ENCODE measurements around the gene LHX5. TPM values are rescaled to one million over a fixed set of nuclear protein-coding genes. Genes with fewer than 3 reads are reported as not detected.

The LHX5 gene
- total RNA-seq, 5 donors from 2014 or later (not counting 1 experiment from before 2014, with no cell fraction given), result not detected

DNA sequence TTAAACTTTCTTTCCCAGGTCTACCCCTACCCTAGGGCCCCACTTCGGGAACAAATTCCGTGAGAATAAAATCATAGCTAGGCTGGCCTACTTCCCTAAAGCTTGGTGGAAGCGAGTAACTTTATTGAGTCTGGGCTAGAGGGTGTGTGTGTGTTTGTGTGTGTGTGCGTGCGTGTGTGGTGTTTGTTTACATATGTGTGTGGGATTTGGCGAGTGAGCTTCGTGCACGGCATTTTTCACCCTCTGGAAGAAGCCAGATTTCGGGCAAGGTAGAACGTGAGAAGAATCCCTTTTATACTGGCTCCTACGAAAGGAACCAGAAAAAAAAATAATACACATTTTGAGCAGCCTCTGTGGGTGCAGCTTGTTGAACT is 7.5 kb upstream of the LHX5 start:
- ATAC-seq (replicated peaks in 1 of 4), result no peak
- no peaks in the 10 kb centered on the region for H3K9me3 ChIP-seq
- no peak overlapping the region for H3K4me3 ChIP-seq (ENCODE audit: control insufficient read depth in 1 of 2, extremely low read depth in 1 of 2, low read length in 1 of 2)
- peaks cover 10 to 66% of the 10 kb centered on the region in 2 experiments for H3K27me3 ChIP-seq (replicated peaks in 1 of 2; ENCODE audit: control insufficient read depth in 2 of 2, extremely low read depth in 1 of 2, insufficient read depth in 2 of 2, low read length in 1 of 2)
- H3K36me3 ChIP-seq (ENCODE audit: control insufficient read depth in 2 of 2, extremely low read depth in 1 of 2, insufficient read depth in 1 of 2, low read length in 1 of 2), result no peaks in the 10 kb centered on the region
- peaks cover 0 to 12% of the 10 kb centered on the region in 2 experiments for H3K4me1 ChIP-seq (ENCODE audit: control insufficient read depth in 1 of 2, extremely low read depth in 1 of 2, insufficient read depth in 2 of 2, low read length in 2 of 2)
- Mint-ChIP-seq H3K4me1 (peaks cover 15 to 21% (median 20%) of the 10 kb centered on the region in 3 donors), H3K27ac (no peak overlapping the region), H3K9me3 (peaks cover 0 to 11% (median 0%) of the 10 kb centered on the region in 3 donors), H3K27me3 (peaks cover 73 to 86% of the 10 kb centered on the region in 2 donors), H3K36me3 (no peaks in the 10 kb centered on the region), H3K4me3 (peak overlapping the region in 1 of 3 donors; percentile 24)
- DNase-seq, result no peak
- WGBS (ENCODE audit: insufficient coverage), result no CpG with 5 or more reads among the region's 11 CpGs
- POLR2A ChIA-PET, result no interaction called here
- H3K27ac ChIP-seq (ENCODE audit: low read length), result no peak overlapping the region
- CTCF ChIA-PET, result no interaction called here

DNA sequence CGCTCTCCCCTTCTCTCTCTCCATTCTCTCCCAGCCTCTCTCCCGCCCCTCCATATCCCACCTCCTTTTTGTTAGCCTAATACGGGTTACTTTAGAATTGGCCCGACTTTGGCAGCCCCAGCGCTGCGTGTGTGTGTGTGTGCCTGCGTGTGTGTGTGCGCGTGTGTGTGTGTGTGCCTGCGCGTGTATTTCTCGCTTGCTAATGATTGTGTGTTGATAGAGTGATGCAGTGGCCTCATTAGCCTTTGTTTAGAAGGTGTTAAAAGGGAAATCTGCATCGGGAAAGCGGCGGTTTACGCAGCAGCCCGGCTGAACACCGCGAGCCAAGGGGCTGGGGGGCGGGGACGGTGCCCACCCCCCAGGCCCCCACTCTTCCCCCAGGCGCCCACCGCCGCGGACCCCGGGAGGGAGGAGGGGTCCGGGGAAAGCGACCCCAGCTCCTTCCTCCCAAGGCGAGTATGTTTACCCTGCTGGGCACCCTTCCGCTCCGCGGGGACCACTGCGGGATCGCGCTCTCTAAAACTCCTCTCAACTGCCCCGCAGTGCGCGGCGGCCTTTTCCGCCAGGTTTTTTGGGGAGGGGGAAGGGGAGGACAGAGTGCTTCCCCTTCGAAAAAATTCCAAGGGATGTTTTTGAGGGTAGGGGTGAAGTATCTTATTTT is 6.8 kb upstream of the LHX5 start:
- CTCF ChIA-PET, result no interaction called here
- DNase-seq (no peak), ATAC-seq (replicated peaks in 1 of 4) (no peak)
- peaks cover 0 to 12% of the 10 kb centered on the region in 2 experiments for H3K4me1 ChIP-seq (ENCODE audit: control insufficient read depth in 1 of 2, extremely low read depth in 1 of 2, insufficient read depth in 2 of 2, low read length in 2 of 2)
- POLR2A ChIA-PET, result no interaction called here
- H3K36me3 ChIP-seq (ENCODE audit: control insufficient read depth in 2 of 2, extremely low read depth in 1 of 2, insufficient read depth in 1 of 2, low read length in 1 of 2), result no peaks in the 10 kb centered on the region
- peaks cover 16 to 71% of the 10 kb centered on the region in 2 experiments for H3K27me3 ChIP-seq (replicated peaks in 1 of 2; ENCODE audit: control insufficient read depth in 2 of 2, extremely low read depth in 1 of 2, insufficient read depth in 2 of 2, low read length in 1 of 2)
- Mint-ChIP-seq H3K9me3 (peaks cover 0 to 11% (median 0%) of the 10 kb centered on the region in 3 donors), H3K27me3 (peaks cover 71 to 86% of the 10 kb centered on the region in 2 donors), H3K36me3 (no peaks in the 10 kb centered on the region), H3K27ac (no peak overlapping the region), H3K4me1 (peaks cover 18 to 27% (median 21%) of the 10 kb centered on the region in 3 donors), H3K4me3 (no peak overlapping the region)
- H3K4me3 ChIP-seq (ENCODE audit: control insufficient read depth in 1 of 2, extremely low read depth in 1 of 2, low read length in 1 of 2), result no peak overlapping the region
- no peak overlapping the region for H3K27ac ChIP-seq (ENCODE audit: low read length)
- H3K9me3 ChIP-seq, result no peaks in the 10 kb centered on the region
- whole genome bisulfite sequencing (ENCODE audit: insufficient coverage), result 21% methylated on average over 7 of the region's 41 CpGs

DNA sequence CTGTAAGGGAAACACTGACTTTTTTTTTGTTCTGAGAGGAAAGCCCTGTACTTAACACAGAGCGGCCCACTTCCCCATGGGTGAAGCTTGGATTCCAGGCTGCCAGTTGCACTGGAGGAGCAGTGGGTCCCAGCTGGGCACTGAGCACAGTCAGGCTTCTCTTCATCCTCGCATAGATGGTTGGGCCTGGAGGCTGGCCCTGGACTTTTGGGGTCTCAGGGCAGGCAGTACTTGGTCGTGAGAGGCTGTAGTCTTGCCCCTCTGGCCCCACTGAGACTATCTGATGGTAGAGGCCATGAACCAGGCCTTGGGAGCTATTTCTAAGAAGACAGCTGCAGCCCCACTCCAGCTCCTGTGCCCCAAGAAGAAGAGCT is 6.2 kb upstream of the LHX5 start:
- Histone ChIP-seq H3K4me3 (ENCODE audit: control insufficient read depth in 1 of 2, extremely low read depth in 1 of 2, low read length in 1 of 2) (no peak overlapping the region), H3K27ac (ENCODE audit: low read length) (no peak overlapping the region), H3K27me3 (replicated peaks in 1 of 2; ENCODE audit: control insufficient read depth in 2 of 2, extremely low read depth in 1 of 2, insufficient read depth in 2 of 2, low read length in 1 of 2) (peaks cover 22 to 75% of the 10 kb centered on the region in 2 experiments), H3K4me1 (ENCODE audit: control insufficient read depth in 1 of 2, extremely low read depth in 1 of 2, insufficient read depth in 2 of 2, low read length in 2 of 2) (peaks cover 0 to 12% of the 10 kb centered on the region in 2 experiments), H3K36me3 (ENCODE audit: control insufficient read depth in 2 of 2, extremely low read depth in 1 of 2, insufficient read depth in 1 of 2, low read length in 1 of 2) (no peaks in the 10 kb centered on the region), H3K9me3 (no peaks in the 10 kb centered on the region)
- peaks cover 0 to 5% (median 0%) of the 10 kb centered on the region in 3 donors for H3K9me3 Mint-ChIP-seq
- no peak for DNase-seq
- WGBS (ENCODE audit: insufficient coverage), result 0% methylated on average over 3 of the region's 3 CpGs
- peaks cover 71 to 86% of the 10 kb centered on the region in 2 donors for H3K27me3 Mint-ChIP-seq
- no peak for ATAC-seq (replicated peaks in 1 of 4)
- ChIA-PET POLR2A (no interaction called here), CTCF (no interaction called here)
- H3K36me3 Mint-ChIP-seq, result no peaks in the 10 kb centered on the region
- H3K27ac Mint-ChIP-seq, result no peak overlapping the region
- H3K4me1 Mint-ChIP-seq, result peaks cover 21 to 32% (median 23%) of the 10 kb centered on the region in 3 donors
- H3K4me3 Mint-ChIP-seq, result no peak overlapping the region

DNA sequence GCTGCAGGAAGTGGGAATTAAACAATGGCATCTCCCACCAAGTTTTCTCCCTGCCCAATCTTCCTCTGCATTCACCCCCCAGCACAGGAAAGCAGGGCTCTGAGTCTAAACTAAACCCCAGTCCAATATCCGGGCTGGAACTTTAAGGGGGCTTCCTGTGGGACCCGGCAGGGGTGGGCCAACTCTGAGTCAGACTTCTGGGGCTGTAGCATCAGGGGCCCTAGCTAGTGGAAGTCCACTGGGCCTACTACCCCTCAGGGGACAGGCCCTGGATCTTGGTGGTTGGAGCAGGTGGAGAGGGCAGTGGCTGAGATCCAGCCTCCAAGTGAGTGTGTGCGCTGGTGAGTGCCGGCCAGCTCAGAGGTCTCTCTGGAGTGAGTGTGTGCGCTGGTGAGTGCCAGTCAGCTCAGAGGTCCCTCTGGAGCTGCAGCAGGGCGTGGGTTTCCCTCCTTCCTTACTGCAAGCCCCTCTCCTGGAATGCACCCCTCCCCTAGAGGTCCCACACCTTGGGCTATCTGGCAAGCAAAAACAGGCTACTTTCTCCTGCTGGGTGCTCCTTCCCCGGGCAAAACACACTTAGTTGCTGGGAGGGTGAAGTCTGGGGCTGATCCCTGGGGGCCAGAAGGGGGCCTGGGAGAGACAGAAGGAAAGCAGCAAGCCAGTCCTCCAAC is 5.6 kb upstream of the LHX5 start:
- H3K4me1 Mint-ChIP-seq, result peaks cover 21 to 32% (median 26%) of the 10 kb centered on the region in 3 donors
- no peak overlapping the region for H3K27ac Mint-ChIP-seq
- DNase-seq (no peak), ATAC-seq (replicated peaks in 1 of 4) (no peak)
- peaks cover 22 to 79% of the 10 kb centered on the region in 2 experiments for H3K27me3 ChIP-seq (replicated peaks in 1 of 2; ENCODE audit: control insufficient read depth in 2 of 2, extremely low read depth in 1 of 2, insufficient read depth in 2 of 2, low read length in 1 of 2)
- WGBS (ENCODE audit: insufficient coverage), result 0% methylated on average over 3 of the region's 7 CpGs
- peaks cover 0 to under 1% (median 0%) of the 10 kb centered on the region in 3 donors for H3K9me3 Mint-ChIP-seq
- H3K9me3 ChIP-seq, result no peaks in the 10 kb centered on the region
- H3K36me3 Mint-ChIP-seq, result no peaks in the 10 kb centered on the region
- POLR2A ChIA-PET, result no interaction called here
- peaks cover 70 to 87% of the 10 kb centered on the region in 2 donors for H3K27me3 Mint-ChIP-seq
- CTCF ChIA-PET, result no interaction called here
- no peaks in the 10 kb centered on the region for H3K36me3 ChIP-seq (ENCODE audit: control insufficient read depth in 2 of 2, extremely low read depth in 1 of 2, insufficient read depth in 1 of 2, low read length in 1 of 2)
- H3K4me3 Mint-ChIP-seq, result no peak overlapping the region
- H3K4me1 ChIP-seq (ENCODE audit: control insufficient read depth in 1 of 2, extremely low read depth in 1 of 2, insufficient read depth in 2 of 2, low read length in 2 of 2), result peaks cover 0 to 12% of the 10 kb centered on the region in 2 experiments
- no peak overlapping the region for H3K4me3 ChIP-seq (ENCODE audit: control insufficient read depth in 1 of 2, extremely low read depth in 1 of 2, low read length in 1 of 2)
- no peak overlapping the region for H3K27ac ChIP-seq (ENCODE audit: low read length)

- 5% methylated on average over 36 of the region's 58 CpGs for WGBS (ENCODE audit: insufficient coverage)
- no peak overlapping the region for H3K27ac Mint-ChIP-seq
Measured at GRCh38 chr12:113476176-113476986, 4.7 kb upstream of the LHX5 start.

DNA sequence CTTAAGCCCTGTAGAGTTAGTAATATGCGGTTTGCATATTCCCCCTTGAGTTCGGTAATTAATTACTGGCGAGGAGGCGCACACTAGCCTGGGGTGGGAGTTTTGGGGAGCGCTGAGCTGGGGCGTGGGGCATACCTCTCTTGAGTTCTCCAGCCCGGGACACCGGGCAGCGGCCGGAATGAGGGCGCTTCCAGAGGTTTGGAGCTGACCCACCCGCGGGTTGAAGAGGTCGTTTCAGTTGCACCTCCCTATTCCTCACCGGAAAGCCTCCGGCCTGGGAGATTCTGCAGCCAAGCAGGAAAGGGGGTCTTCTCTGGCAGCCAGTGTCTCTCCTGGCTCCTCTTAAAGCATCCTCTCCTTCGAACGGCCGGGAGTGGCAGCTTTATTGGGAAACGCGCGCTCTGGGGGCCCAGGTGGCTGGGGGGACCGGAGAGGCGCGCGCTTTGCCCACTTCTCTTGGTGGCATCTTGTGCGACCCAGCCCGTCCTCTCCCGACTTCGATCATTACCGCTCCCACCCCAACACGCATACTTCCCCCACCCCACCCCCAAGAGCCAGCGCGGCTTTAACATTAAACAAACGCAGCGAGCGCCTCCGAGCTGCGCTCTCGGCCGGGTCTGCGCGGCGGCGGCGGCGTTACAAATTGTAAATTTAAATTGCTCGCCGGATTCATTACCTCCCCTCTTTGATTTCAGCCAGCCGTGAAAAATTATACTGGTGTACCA is 3.9 kb upstream of the LHX5 start:
- ATAC-seq (replicated peaks in 1 of 4) (no peak), DNase-seq (no peak)
- no peaks in the 10 kb centered on the region for H3K36me3 Mint-ChIP-seq
- ChIA-PET POLR2A (no interaction called here), CTCF (no interaction called here)
- H3K9me3 Mint-ChIP-seq, result no peaks in the 10 kb centered on the region
- no peaks in the 10 kb centered on the region for H3K36me3 ChIP-seq (ENCODE audit: control insufficient read depth in 2 of 2, extremely low read depth in 1 of 2, insufficient read depth in 1 of 2, low read length in 1 of 2)
- no peak overlapping the region for H3K27ac ChIP-seq (ENCODE audit: low read length)
- H3K4me3 ChIP-seq (ENCODE audit: control insufficient read depth in 1 of 2, extremely low read depth in 1 of 2, low read length in 1 of 2), result no peak overlapping the region
- H3K27ac Mint-ChIP-seq, result no peak overlapping the region
- no peak overlapping the region for H3K4me3 Mint-ChIP-seq
- H3K27me3 Mint-ChIP-seq, result peaks cover 68 to 84% of the 10 kb centered on the region in 2 donors
- peaks cover 25 to 32% (median 31%) of the 10 kb centered on the region in 3 donors for H3K4me1 Mint-ChIP-seq
- peaks cover 0 to 12% of the 10 kb centered on the region in 2 experiments for H3K4me1 ChIP-seq (ENCODE audit: control insufficient read depth in 1 of 2, extremely low read depth in 1 of 2, insufficient read depth in 2 of 2, low read length in 2 of 2)
- 8% methylated on average over 32 of the region's 50 CpGs for WGBS (ENCODE audit: insufficient coverage)
- no peaks in the 10 kb centered on the region for H3K9me3 ChIP-seq
- peaks cover 19 to 90% of the 10 kb centered on the region in 2 experiments for H3K27me3 ChIP-seq (replicated peaks in 1 of 2; ENCODE audit: control insufficient read depth in 2 of 2, extremely low read depth in 1 of 2, insufficient read depth in 2 of 2, low read length in 1 of 2)

More at GRCh38 chr12:113476176-113476986, 4.7 kb upstream of the LHX5 start:
- H3K36me3 ChIP-seq (ENCODE audit: control insufficient read depth in 2 of 2, extremely low read depth in 1 of 2, insufficient read depth in 1 of 2, low read length in 1 of 2), result no peaks in the 10 kb centered on the region
- ChIA-PET CTCF (no interaction called here), POLR2A (no interaction called here)
- no peak overlapping the region for H3K4me3 ChIP-seq (ENCODE audit: control insufficient read depth in 1 of 2, extremely low read depth in 1 of 2, low read length in 1 of 2)
- Mint-ChIP-seq H3K36me3 (no peaks in the 10 kb centered on the region), H3K27me3 (peaks cover 71 to 86% of the 10 kb centered on the region in 2 donors), H3K4me3 (no peak overlapping the region), H3K9me3 (no peaks in the 10 kb centered on the region), H3K4me1 (peaks cover 25 to 32% (median 29%) of the 10 kb centered on the region in 3 donors)
- peaks cover 22 to 86% of the 10 kb centered on the region in 2 experiments for H3K27me3 ChIP-seq (replicated peaks in 1 of 2; ENCODE audit: control insufficient read depth in 2 of 2, extremely low read depth in 1 of 2, insufficient read depth in 2 of 2, low read length in 1 of 2)
- peaks cover 0 to 12% of the 10 kb centered on the region in 2 experiments for H3K4me1 ChIP-seq (ENCODE audit: control insufficient read depth in 1 of 2, extremely low read depth in 1 of 2, insufficient read depth in 2 of 2, low read length in 2 of 2)
- H3K9me3 ChIP-seq, result no peaks in the 10 kb centered on the region
- no peak for ATAC-seq (replicated peaks in 1 of 4)
- H3K27ac ChIP-seq (ENCODE audit: low read length), result no peak overlapping the region
- no peak for DNase-seq
